Rectal smooth muscle tissue (tissue), 1 donor: ENCODE measurements around the gene SNRPF.

ENCODE experiments used
- H3K27ac ChIP-seq: one replicate; pipeline ENCODE4 v1.7.0; 2013; ENCODE audit warnings: low read depth, low read length, inconsistent platforms
- H3K27me3 ChIP-seq: one replicate; pipeline ENCODE4 v1.7.0; 2013; ENCODE audit warnings: low read length; ENCODE audit not compliant: control insufficient read depth, insufficient read depth
- H3K36me3 ChIP-seq: one replicate; pipeline ENCODE4 v1.7.0; 2013; ENCODE audit warnings: low read length; ENCODE audit not compliant: control insufficient read depth, insufficient read depth
- H3K4me1 ChIP-seq: one replicate; pipeline ENCODE4 v1.7.0; 2013; ENCODE audit warnings: low read length; ENCODE audit not compliant: control insufficient read depth, insufficient read depth
- H3K4me3 ChIP-seq: one replicate; pipeline ENCODE4 v1.7.0; 2013; ENCODE audit warnings: low read length
- H3K9ac ChIP-seq: one replicate; pipeline ENCODE4 v1.7.0; 2013; ENCODE audit warnings: low read length

The SNRPF gene

DNA sequence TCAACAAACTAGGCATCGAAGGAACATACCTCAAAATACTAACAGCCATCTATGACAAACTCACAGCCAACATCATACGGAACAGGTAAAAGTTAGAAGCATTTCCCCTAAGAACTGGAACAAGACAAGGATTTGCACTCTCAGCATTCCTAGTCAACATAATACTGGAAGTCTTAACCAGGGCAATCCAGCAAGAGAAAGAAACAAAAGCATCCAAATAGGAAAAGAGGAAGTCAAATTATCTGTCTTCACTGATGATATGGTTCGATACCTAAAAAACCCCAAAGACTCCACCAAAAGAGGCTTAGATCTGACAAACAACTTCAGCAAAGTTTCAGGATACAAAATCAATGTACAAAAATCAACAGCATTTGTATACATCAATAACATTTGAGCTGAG is 51.1 kb downstream of the SNRPF start:
- H3K9ac ChIP-seq: no peak overlapping the region
- no peaks in the 10 kb centered on the region for H3K27me3 ChIP-seq
- no peak overlapping the region for H3K4me3 ChIP-seq
- H3K27ac ChIP-seq: no peak overlapping the region
- no peaks in the 10 kb centered on the region for H3K4me1 ChIP-seq
- no peaks in the 10 kb centered on the region for H3K36me3 ChIP-seq
